MCF 10A (cell line): ENCODE results near the gene MORN1. TPM values are rescaled to one million over a fixed set of nuclear protein-coding genes. Genes with fewer than 3 reads are reported as not detected.

ENCODE experiments used
- BruUV-seq: library from RNA; stranded (reverse); fragments of 400-500 nt; replicated peaks from 2 replicates; lab custom pipeline; 2021; lab: Mats Ljungman, UMichigan
- CTCF ChIA-PET: fragments of 300-600 bp; sonication (Branson Sonifier 250); formaldehyde crosslinking; extraction: SDS; loops from one replicate; lab custom pipeline; 2021; ENCODE audit warnings: antibody characterized with exemption, inconsistent platforms; lab: Yijun Ruan, JAX
- POLR2A ChIA-PET: fragments of 300-600, 350-650 bp; sonication (Branson Sonifier 250); formaldehyde crosslinking; extraction: SDS; loops from one replicate; lab custom pipeline; 2020; ENCODE audit warnings: antibody characterized with exemption, inconsistent platforms; lab: Yijun Ruan, JAX
- DNase-seq: peaks from one replicate; pipeline ENCODE4 v3.0.0-alpha.2; 2018; ENCODE audit not compliant: unreplicated experiment
- H3K27ac Mint-ChIP-seq: one replicate; pipeline ENCODE4 v1.8.0; 2022; ENCODE audit warnings: mild to moderate bottlenecking, low read depth, mixed read lengths; ENCODE audit not compliant: unreplicated experiment
- H3K27me3 Mint-ChIP-seq: one replicate; pipeline ENCODE4 v1.8.0; 2022; ENCODE audit warnings: mixed read lengths; ENCODE audit not compliant: insufficient read depth, unreplicated experiment
- H3K36me3 Mint-ChIP-seq: one replicate; pipeline ENCODE4 v1.8.0; 2022; ENCODE audit warnings: mild to moderate bottlenecking, moderate library complexity, mixed read lengths; ENCODE audit not compliant: insufficient read depth, unreplicated experiment
- H3K4me1 Mint-ChIP-seq: one replicate; pipeline ENCODE4 v1.8.0; 2022; ENCODE audit warnings: mixed read lengths; ENCODE audit not compliant: insufficient read depth, unreplicated experiment
- H3K4me3 Mint-ChIP-seq: one replicate; pipeline ENCODE4 v1.8.0; 2022; ENCODE audit warnings: mild to moderate bottlenecking, moderate library complexity, mixed read lengths; ENCODE audit not compliant: unreplicated experiment
- H3K9me3 Mint-ChIP-seq: one replicate; pipeline ENCODE4 v1.8.0; 2022; ENCODE audit warnings: mixed read lengths; ENCODE audit not compliant: unreplicated experiment
- intact Hi-C: fragments of 100-400 bp; cut with micrococcal nuclease; formaldehyde crosslinking; loops from 2 replicates; pipeline ENCODE4 v1.14.1; 2022
- total RNA-seq: library from RNA; stranded (reverse); gene quantifications from 2 replicates; pipeline ENCODE4 v1.2.3, GENCODE V29; 2022
- TF ChIP-seq, protein P1 (sequence below): fragments of 200-600 bp; IDR thresholded peaks from one replicate; pipeline ENCODE4 v1.8.0; 2022; ENCODE audit warnings: antibody characterized with exemption, mild to moderate bottlenecking; ENCODE audit not compliant: unreplicated experiment

Gene MORN1
- total RNA-seq, 1 experiment from 2014 or later: 19.4 TPM

DNA sequence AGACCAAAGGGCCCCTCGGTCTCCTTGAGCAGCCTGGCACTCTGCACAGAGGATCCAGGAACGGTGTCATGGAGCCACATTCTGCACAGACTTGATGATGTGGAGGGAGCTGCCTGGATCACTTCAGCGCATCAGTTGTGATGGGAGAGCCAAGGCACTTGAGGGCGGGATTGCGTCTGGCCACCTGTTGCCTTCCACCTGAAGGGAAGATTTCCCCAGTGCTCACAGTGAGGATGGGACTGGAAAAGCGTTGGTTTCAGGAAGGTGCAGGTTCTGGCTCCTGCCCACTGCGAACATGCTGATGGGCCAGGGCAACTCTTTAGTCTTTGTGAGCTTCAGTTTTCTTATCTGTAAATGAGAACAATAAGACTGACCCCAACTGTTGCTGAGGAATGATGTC, 2.9 kb upstream of the MORN1 start:
- peaks cover 18% of the 10 kb centered on the region for H3K4me1 Mint-ChIP-seq
- H3K27me3 Mint-ChIP-seq: no peaks in the 10 kb centered on the region
- peaks cover 66% of the 10 kb centered on the region for H3K36me3 Mint-ChIP-seq
- CTCF ChIA-PET: interaction anchor here (1.2 to 1.6 kb wide), 2 partner anchors 198 to 199 kb away, joined by 4 to 7 read pairs; partner anchors contain the start of gene FAAP20
- DNase-seq: no peak
- no peak overlapping the region for H3K4me3 Mint-ChIP-seq
- BruUV-seq: no TSS peak
- H3K9me3 Mint-ChIP-seq: no peaks in the 10 kb centered on the region
- TF ChIP-seq, protein P1, sequence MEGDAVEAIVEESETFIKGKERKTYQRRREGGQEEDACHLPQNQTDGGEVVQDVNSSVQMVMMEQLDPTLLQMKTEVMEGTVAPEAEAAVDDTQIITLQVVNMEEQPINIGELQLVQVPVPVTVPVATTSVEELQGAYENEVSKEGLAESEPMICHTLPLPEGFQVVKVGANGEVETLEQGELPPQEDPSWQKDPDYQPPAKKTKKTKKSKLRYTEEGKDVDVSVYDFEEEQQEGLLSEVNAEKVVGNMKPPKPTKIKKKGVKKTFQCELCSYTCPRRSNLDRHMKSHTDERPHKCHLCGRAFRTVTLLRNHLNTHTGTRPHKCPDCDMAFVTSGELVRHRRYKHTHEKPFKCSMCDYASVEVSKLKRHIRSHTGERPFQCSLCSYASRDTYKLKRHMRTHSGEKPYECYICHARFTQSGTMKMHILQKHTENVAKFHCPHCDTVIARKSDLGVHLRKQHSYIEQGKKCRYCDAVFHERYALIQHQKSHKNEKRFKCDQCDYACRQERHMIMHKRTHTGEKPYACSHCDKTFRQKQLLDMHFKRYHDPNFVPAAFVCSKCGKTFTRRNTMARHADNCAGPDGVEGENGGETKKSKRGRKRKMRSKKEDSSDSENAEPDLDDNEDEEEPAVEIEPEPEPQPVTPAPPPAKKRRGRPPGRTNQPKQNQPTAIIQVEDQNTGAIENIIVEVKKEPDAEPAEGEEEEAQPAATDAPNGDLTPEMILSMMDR: no peak
- intact Hi-C loops: no loop called here
- H3K27ac Mint-ChIP-seq: peak overlapping the region; percentile 27
- POLR2A ChIA-PET: interaction anchor here (0.9 to 1.4 kb wide), 3 partner anchors 12 to 16 kb away, joined by 3 to 4 read pairs (median 3); no protein-coding TSS in a partner anchor

DNA sequence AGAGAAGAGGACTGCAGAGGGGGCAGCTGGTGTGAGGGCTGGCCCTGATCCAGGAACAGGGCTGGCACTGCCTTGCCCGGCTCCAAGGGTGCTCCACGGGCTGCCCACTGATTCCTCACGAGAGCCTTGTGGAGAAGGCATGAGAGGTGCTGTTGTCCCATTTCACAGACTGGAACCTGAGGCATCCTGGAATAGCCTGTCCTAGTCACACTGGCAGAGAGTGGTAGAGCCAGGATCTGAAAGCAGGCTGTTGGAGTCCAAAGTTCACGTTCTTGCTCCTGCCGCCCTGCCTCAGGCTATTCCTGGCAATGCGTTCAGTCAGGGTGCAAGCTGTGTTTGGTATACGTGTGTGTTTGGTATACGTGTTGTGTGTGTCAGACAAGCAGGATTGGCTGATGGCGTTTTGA, 2.1 kb upstream of the MORN1 start:
- TF ChIP-seq, protein P1: no peak
- BruUV-seq: no TSS peak
- peak overlapping the region; percentile 66 for H3K4me3 Mint-ChIP-seq

DNA sequence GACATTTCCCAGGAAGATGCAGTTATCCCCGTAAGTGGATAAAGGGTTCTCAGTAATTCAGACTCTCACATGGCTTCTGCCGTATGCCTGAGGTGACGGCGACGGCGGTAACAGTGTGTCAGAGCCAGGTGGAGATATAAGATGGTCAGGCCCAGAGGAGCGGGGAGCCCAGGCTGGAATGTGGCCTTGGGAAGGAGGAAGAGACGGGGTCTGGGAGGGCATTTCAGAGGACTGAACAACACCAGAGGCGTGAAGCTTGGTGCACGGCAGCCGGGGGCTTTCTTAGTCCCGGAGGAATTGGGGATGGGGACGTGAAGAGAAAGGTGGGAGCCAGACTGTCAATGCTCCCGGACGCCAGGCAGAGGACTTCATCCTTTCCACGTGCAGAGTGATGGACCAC, 1.3 kb upstream of the MORN1 start:
- Mint-ChIP-seq H3K36me3 (peaks cover 61% of the 10 kb centered on the region), H3K4me1 (peaks cover 18% of the 10 kb centered on the region), H3K27me3 (no peaks in the 10 kb centered on the region), H3K27ac (peak overlapping the region; percentile 87), H3K4me3 (peak overlapping the region; percentile 66), H3K9me3 (no peaks in the 10 kb centered on the region)
- ChIA-PET CTCF (interaction anchor here (0.7 to 1.1 kb wide), 2 partner anchors 11 to 163 kb away, joined by 4 read pairs; no protein-coding TSS in a partner anchor), POLR2A (interaction anchor here (1.0 to 1.9 kb wide), 6 partner anchors 10 to 203 kb away, joined by 3 to 16 read pairs (median 8); partner anchors contain the start of gene FAAP20)
- TF ChIP-seq, protein P1: no peak
- intact Hi-C loops: no loop called here
- DNase-seq: no peak
- no TSS peak for BruUV-seq

More for the DNA sequence above, 2.1 kb upstream of the MORN1 start:
- H3K36me3 Mint-ChIP-seq: peaks cover 62% of the 10 kb centered on the region
- ChIA-PET CTCF (interaction anchor here (1.6 kb wide), 1 partner anchor 198 kb away, joined by 7 read pairs; no protein-coding TSS in a partner anchor), POLR2A (interaction anchor here (1.3 to 1.4 kb wide), 2 partner anchors 15 to 203 kb away, joined by 3 to 4 read pairs; no protein-coding TSS in a partner anchor)
- no peaks in the 10 kb centered on the region for H3K9me3 Mint-ChIP-seq
- intact Hi-C loops: no loop called here
- peaks cover 18% of the 10 kb centered on the region for H3K4me1 Mint-ChIP-seq
- no peaks in the 10 kb centered on the region for H3K27me3 Mint-ChIP-seq
- no peak for DNase-seq
- no peak overlapping the region for H3K27ac Mint-ChIP-seq

DNA sequence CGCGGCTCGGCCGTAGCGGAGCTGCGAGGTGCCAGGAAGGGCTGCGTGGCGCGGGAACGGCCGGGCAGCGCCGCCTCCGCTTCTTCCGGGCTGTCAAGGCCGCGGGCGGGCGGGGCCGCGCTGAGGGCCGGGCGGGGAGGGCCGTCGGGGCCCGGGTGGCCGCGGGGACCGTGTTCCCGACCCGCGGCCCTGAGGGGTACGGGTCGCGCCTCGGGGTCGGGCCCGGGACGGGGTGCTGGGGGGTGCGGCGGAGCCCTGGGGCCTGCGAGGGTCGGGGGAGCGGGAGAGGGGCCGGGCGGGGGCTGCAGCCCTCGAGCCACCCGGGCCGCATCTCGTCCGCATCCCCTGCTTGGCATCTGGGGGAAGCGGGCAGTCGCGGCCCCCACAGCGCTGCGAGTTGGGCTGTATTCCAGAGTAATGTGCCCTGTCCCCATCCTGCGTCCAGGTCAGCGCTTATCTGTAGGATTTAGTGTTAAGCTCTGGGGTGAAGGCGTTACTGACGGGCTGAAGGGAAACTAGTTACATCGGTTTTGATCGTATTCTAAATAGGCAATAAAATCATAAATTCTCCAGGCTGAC, 666 bp upstream of the MORN1 start:
- Mint-ChIP-seq H3K27ac (peak overlapping the region; percentile 87), H3K36me3 (peaks cover 55% of the 10 kb centered on the region)
- POLR2A ChIA-PET: interaction anchor here (0.6 to 2.9 kb wide), 30 partner anchors 8 to 1465 kb away, joined by 3 to 29 read pairs (median 4); partner anchors contain the start of genes DFFB, FAAP20 and PRXL2B

More for the DNA sequence above, 666 bp upstream of the MORN1 start:
- no peaks in the 10 kb centered on the region for H3K27me3 Mint-ChIP-seq
- intact Hi-C loops: loop anchor here (1.0 kb wide), 1 partner anchor 155 kb away; no protein-coding TSS in a partner anchor
- no peak for DNase-seq
- H3K4me3 Mint-ChIP-seq: peak overlapping the region; percentile 66
- H3K4me1 Mint-ChIP-seq: peaks cover 18% of the 10 kb centered on the region
- TF ChIP-seq, protein P1: no peak
- BruUV-seq: no TSS peak
- no peaks in the 10 kb centered on the region for H3K9me3 Mint-ChIP-seq
- CTCF ChIA-PET: interaction anchor here (0.7 to 2.2 kb wide), 3 partner anchors 10 to 162 kb away, joined by 4 to 14 read pairs (median 4); no protein-coding TSS in a partner anchor
